Measurements from ENCODE around the gene KISS1R.

KISS1R gene

GRCh38 chr19:871446-872265, 45.5 kb upstream of the KISS1R start:
- no peak for TF ChIP-seq CTCF (IDR thresholded peaks at IDR 0.05; ENCODE audit: borderline replicate concordance, insufficient read depth, low read depth, low read length)
- H3K4me3 ChIP-seq (ENCODE audit: low read depth, low read length) = no peak overlapping the region

- TF ChIP-seq CTCF (IDR thresholded peaks at IDR 0.05; ENCODE audit: borderline replicate concordance, insufficient read depth, low read depth, low read length) = no peak
- H3K4me3 ChIP-seq (ENCODE audit: low read depth, low read length) = peak overlapping the region; percentile 16
Observed at GRCh38 chr19:872266-872951, 44.7 kb upstream of the KISS1R start.

GRCh38 chr19:873084-873483, 44.0 kb upstream of the KISS1R start:
- no peak for TF ChIP-seq CTCF (IDR thresholded peaks at IDR 0.05; ENCODE audit: borderline replicate concordance, insufficient read depth, low read depth, low read length)
- no peak overlapping the region for H3K4me3 ChIP-seq (ENCODE audit: low read depth, low read length)

GRCh38 chr19:873561-874041, 43.5 kb upstream of the KISS1R start:
- H3K4me3 ChIP-seq (ENCODE audit: low read depth, low read length) = no peak overlapping the region
- no peak for TF ChIP-seq CTCF (IDR thresholded peaks at IDR 0.05; ENCODE audit: borderline replicate concordance, insufficient read depth, low read depth, low read length)

- no peak overlapping the region for H3K4me3 ChIP-seq (ENCODE audit: low read depth, low read length)
- TF ChIP-seq CTCF (IDR thresholded peaks at IDR 0.05; ENCODE audit: borderline replicate concordance, insufficient read depth, low read depth, low read length) = no peak
Observed at GRCh38 chr19:875265-875879, 41.8 kb upstream of the KISS1R start.

- no peak for TF ChIP-seq CTCF (IDR thresholded peaks at IDR 0.05; ENCODE audit: borderline replicate concordance, insufficient read depth, low read depth, low read length)
- no peak overlapping the region for H3K4me3 ChIP-seq (ENCODE audit: low read depth, low read length)
Observed at GRCh38 chr19:876089-876488, 41.0 kb upstream of the KISS1R start.

Data from GM12875 (cell line).